K562 treated with DMSO at 1 percent for 48 hours (cell line): ENCODE results near the gene NDUFS2. TPM values are rescaled to one million over a fixed set of nuclear protein-coding genes. Genes with fewer than 3 reads are reported as not detected.

Source experiments
- total RNA-seq: library from RNA; unstranded; fragments of 300-600 nt; gene quantifications from 2 replicates; pipeline ENCODE4 v1.2.3, GENCODE V29; 2022; ENCODE audit warnings: low replicate concordance; ENCODE audit errors: extremely low read depth

Gene NDUFS2
- not detected in 2 replicates for total RNA-seq

GRCh38 chr1:161201836-161202712 is at the start of gene NDUFS2:
Gene NDUFS2 (plus strand): TSS chr1:161202367. CDS start chr1:161202386, 19 bp downstream.

GRCh38 chr1:161153682-161154337 is 48.4 kb upstream of the NDUFS2 start, which contains the start of gene UFC1:
Gene UFC1 (plus strand): TSS chr1:161153978. CDS start chr1:161153998, 20 bp downstream.

GRCh38 chr1:161159087-161159912 is 42.9 kb upstream of the NDUFS2 start, which contains the start of gene USP21:
Gene USP21 (plus strand): TSS chr1:161159500. CDS start chr1:161160641, 1,141 bp downstream.

GRCh38 chr1:161165742-161166668 is 36.2 kb upstream of the NDUFS2 start, which contains the start of gene PPOX:
Gene PPOX (plus strand): TSS chr1:161166426. CDS start chr1:161166848, 422 bp downstream.

GRCh38 chr1:161177112-161177935 is 24.8 kb upstream of the NDUFS2 start, which contains the start of gene B4GALT3:
Gene B4GALT3 (minus strand): TSS chr1:161177507. CDS start chr1:161176060, 1,447 bp downstream.

GRCh38 chr1:161198897-161199431 is 3.2 kb upstream of the NDUFS2 start, which contains the start of gene ADAMTS4:
Gene ADAMTS4 (minus strand): TSS chr1:161199054. CDS start chr1:161198627, 427 bp downstream.

GRCh38 chr1:161215076-161215475 is 12.9 kb downstream of the NDUFS2 start, which contains the start of gene FCER1G:
Gene FCER1G (plus strand): TSS chr1:161215295. CDS start chr1:161215322, 27 bp downstream.

GRCh38 chr1:161225534-161226319 is 23.6 kb downstream of the NDUFS2 start, which contains the start of gene TOMM40L:
Gene TOMM40L (plus strand): TSS chr1:161226060. CDS start chr1:161226490, 430 bp downstream.

GRCh38 chr1:161238039-161238473 is 35.9 kb downstream of the NDUFS2 start, which contains the start of gene NR1I3:
Gene NR1I3 (minus strand): TSS chr1:161238203. CDS start chr1:161236565, 1,638 bp downstream.

GRCh38 chr1:161258439-161259344 is 56.5 kb downstream of the NDUFS2 start, which contains the start of gene PCP4L1:
Gene PCP4L1 (plus strand): TSS chr1:161258745. CDS start chr1:161258975, 230 bp downstream.

Other genes with a start within 250 kb of the NDUFS2 start
- not detected in 2 replicates for gene ITLN2, start 247.6 kb upstream of the NDUFS2 start, total RNA-seq
- gene F11R, start 181.2 kb upstream of the NDUFS2 start, total RNA-seq, result not detected in 2 replicates
- not detected in 2 replicates for gene TSTD1, start 163.4 kb upstream of the NDUFS2 start, total RNA-seq
- not detected in 2 replicates for gene USF1, start 156.4 kb upstream of the NDUFS2 start, total RNA-seq
- not detected in 2 replicates for gene ARHGAP30, start 132.5 kb upstream of the NDUFS2 start, total RNA-seq
- gene NECTIN4, start 112.8 kb upstream of the NDUFS2 start, total RNA-seq, result not detected in 2 replicates
- not detected in 2 replicates for gene KLHDC9, start 104.0 kb upstream of the NDUFS2 start, total RNA-seq
- gene PFDN2, start 84.3 kb upstream of the NDUFS2 start, total RNA-seq, result not detected in 2 replicates
- not detected in 2 replicates for gene NIT1, start 84.3 kb upstream of the NDUFS2 start, total RNA-seq
- gene DEDD, start 69.7 kb upstream of the NDUFS2 start, total RNA-seq, result not detected in 2 replicates
- gene UFC1, start 48.4 kb upstream of the NDUFS2 start, total RNA-seq, result 444 TPM in 1 of 2 replicates, not detected in the other
- not detected in 2 replicates for gene USP21, start 42.9 kb upstream of the NDUFS2 start, total RNA-seq
- not detected in 2 replicates for gene PPOX, start 35.9 kb upstream of the NDUFS2 start, total RNA-seq
- gene B4GALT3, start 24.9 kb upstream of the NDUFS2 start, total RNA-seq, result not detected in 2 replicates
- gene ADAMTS4, start 3.3 kb upstream of the NDUFS2 start, total RNA-seq, result not detected in 2 replicates
- not detected in 2 replicates for gene FCER1G, start 12.9 kb downstream of the NDUFS2 start, total RNA-seq
- gene APOA2, start 21.3 kb downstream of the NDUFS2 start, total RNA-seq, result not detected in 2 replicates
- gene TOMM40L, start 23.7 kb downstream of the NDUFS2 start, total RNA-seq, result not detected in 2 replicates
- gene NR1I3, start 35.8 kb downstream of the NDUFS2 start, total RNA-seq, result not detected in 2 replicates
- not detected in 2 replicates for gene PCP4L1, start 56.4 kb downstream of the NDUFS2 start, total RNA-seq
- not detected in 2 replicates for gene MPZ, start 107.6 kb downstream of the NDUFS2 start, total RNA-seq
- gene SDHC, start 112.0 kb downstream of the NDUFS2 start, total RNA-seq, result not detected in 2 replicates
- not detected in 2 replicates for gene CFAP126, start 165.5 kb downstream of the NDUFS2 start, total RNA-seq